Adrenal gland (tissue), 5 donors: ENCODE data around the gene ARHGAP44.

Source experiments
- POLR2A ChIP-seq, 2 donors: fragments of 450-650 bp; IDR thresholded peaks; one replicate each; pipeline ENCODE4 v1.6.1; 2017; ENCODE audit warnings: antibody characterized with exemption in 2 of 2, mild to moderate bottlenecking in 2 of 2, moderate library complexity in 1 of 2
- TF ChIP-seq, protein P1 (sequence below), 6 experiments: fragments of 450-650 bp in 4 of 6; fragments of 200-600 bp in 2 of 6; sonication (generic) in 1 of 6; IDR thresholded peaks; 1 replicate in 5 of 6; 2 replicates in 1 of 6; pipeline versions ENCODE4 v1.5.1 to v1.8.0; 2016 to 2021; ENCODE audit warnings: antibody characterized with exemption in 6 of 6, mild to moderate bottlenecking in 2 of 6, moderate library complexity in 1 of 6
- donor health status: DM: no; HTN: no; CAD: no.

DNA sequence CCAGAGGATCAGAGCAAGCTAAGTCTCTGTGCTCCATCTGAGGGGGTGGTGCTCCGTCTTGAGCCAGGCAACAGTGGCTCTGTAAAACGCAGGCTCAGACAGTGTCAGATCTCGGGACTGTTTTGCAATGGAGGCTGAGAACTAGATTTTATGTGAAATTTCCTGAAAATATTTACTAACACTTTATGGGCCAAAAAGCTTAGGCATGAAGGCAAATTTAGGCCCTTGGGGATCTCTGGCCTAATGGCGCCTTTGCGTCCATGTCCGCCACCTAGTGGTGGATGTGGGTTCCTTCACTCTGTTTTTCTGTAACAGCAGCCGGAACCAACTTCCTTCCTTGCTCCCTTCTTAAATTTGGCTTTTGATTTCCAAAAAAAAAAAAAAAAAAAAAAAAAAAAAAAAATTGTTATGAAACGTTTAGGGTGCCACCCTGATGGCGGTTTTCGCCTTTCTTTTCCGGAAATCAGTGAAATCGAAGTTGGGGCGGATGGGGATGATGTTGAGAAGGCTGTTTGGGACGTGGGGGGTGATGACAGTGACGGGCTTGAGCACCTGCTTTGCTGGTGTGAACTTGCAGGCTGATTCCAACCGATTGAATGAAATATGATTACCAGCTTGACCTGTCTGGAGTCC, 242.5 kb downstream of the ARHGAP44 start:
- TF ChIP-seq, protein P1, sequence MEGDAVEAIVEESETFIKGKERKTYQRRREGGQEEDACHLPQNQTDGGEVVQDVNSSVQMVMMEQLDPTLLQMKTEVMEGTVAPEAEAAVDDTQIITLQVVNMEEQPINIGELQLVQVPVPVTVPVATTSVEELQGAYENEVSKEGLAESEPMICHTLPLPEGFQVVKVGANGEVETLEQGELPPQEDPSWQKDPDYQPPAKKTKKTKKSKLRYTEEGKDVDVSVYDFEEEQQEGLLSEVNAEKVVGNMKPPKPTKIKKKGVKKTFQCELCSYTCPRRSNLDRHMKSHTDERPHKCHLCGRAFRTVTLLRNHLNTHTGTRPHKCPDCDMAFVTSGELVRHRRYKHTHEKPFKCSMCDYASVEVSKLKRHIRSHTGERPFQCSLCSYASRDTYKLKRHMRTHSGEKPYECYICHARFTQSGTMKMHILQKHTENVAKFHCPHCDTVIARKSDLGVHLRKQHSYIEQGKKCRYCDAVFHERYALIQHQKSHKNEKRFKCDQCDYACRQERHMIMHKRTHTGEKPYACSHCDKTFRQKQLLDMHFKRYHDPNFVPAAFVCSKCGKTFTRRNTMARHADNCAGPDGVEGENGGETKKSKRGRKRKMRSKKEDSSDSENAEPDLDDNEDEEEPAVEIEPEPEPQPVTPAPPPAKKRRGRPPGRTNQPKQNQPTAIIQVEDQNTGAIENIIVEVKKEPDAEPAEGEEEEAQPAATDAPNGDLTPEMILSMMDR (IDR thresholded peaks at IDR 0.05) = peak; percentile 47 to 77 (median 60)
- TF ChIP-seq POLR2A (IDR thresholded peaks at IDR 0.05) = no peak
